Stimulated activated CD4-positive, alpha-beta T cell treated with anti-CD3 and anti-CD28 coated beads, Interleukin-1b, Interleukin-23, amount 100 ng/mL, for 48 hours (primary cell): ENCODE data around the gene THADA.

Experiments used
- DNase-seq: peaks from one replicate; pipeline ENCODE4 v3.0.0-alpha.2; 2020

THADA gene

DNA sequence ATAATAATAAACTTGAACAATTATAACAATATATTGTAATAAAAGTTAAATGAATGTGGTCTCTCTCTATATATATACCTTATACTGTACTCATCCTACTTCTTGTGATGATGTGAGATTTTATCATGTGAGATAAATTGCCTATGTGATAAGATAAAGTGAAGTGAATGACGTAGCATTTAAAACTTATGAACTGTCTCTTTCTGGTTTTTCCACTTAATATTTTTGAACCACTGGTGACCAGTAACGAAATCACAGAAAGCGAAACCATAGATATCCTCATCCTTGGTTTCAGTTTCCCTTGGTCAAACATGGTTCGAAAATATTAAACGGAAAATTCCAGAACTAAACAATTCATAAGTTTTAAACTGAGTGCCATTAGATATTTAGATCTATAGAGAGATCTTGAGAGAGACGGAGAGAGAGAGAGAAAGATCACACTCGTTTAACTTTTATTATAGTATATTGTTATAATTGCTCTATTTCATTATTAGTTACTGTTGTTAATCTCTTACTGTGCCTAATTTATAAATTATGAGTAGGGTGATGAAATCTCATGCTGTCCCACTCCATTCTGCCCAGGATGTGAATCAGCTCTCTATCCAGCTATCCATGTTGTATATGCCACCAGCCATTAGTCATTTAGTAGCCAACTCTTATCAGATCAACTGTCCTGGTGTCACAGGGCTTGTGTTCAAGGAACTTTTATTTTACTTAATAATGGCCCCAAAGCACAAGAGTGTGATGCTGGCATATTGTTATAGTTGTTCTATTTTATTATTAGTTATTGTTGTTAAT, 156.8 kb downstream of the THADA start:
- no peak for DNase-seq

DNA sequence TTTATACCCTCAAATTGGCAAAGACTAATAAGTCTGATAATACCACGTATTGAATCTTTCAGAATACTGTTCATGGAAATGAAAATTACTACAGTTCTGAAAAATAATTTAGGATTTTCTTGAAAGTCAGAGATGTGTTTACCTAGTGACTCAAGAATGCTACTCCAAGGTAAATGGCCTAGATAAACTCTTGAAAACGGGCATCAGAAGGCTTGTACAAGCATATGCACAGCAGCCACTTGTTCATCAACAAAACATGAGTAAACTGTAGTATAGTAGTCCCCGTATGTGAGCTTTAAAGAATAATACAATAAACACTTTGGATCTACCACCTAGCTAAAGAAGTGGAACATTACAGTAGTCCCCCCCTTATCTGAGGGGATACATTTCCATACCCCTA, 157.5 kb downstream of the THADA start:
- DNase-seq, result no peak

DNA sequence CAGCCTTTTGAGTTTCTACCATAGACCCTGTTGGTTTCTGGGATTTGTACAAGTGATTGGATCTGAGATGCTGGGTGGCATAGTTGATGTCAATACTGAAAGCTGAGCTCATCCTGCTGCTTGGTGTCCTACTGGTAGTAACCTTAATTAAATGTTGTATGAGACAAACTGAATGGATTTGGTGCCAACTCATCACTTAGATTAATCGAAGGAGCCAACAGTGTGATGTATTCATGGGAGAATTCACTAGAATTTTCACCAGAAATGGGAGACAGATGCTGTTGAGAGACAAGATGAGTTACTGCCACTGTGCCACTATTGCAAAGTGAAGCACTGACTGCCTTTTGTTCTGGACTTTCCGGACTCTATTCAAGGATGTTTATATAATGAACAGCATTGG, 158.5 kb downstream of the THADA start:
- DNase-seq, result no peak

DNA sequence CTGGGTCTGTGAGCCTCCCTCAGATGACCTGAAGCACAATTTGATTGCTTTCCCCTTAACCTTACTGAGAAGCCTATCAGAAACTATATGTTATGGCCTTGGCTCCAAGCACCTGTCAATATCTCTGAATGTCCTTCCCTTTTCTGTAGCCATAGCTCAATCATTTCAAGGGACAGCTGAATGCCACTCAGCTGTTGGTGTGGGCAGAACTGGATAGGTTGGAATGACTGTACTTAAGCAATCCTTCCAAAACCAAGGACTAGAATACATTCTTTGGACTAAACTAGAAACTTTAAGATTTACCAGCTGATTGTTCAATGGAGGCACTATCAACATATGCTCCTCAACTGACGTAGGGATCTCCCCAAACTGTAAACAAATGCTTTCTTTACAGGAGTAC, 159.4 kb downstream of the THADA start:
- DNase-seq, result no peak

DNA sequence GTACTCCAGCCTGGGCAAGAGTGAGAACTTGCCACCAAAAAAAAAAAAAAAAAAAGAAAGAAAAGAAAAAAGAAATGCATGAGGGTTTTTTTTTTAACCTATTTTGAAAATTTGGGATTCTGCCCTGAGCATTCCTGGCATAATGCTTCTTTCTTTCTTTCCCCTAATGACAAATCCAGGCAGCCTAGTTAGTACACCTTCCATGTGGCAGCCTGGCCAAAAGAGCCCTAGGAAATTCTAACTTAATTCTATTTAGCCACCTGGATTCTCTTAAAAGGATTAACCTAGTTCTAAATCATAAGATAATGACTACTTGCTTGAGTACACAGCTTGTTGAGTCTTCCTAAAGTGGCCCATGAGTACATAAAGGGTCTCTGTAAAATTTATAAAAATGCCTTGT, 160.1 kb downstream of the THADA start:
- DNase-seq, result no peak

DNA sequence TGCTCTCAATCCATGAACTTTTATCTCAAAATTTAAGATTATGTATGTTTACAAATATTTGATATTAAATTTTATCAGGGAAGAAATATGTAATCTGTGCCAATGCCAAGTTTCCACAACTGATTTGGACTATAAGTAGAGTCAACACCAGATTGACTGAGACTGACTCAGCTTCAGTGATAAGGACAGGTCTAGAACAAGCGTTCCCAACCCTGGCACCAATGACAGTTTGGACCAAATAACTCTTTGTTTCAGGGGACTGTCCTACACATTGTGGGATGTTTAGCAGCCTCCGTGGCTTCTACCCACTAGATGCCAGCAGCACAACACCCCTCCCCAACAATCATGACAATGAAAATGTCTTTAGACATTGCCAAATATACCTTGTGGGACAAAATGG, 165.3 kb downstream of the THADA start:
- DNase-seq, result no peak

DNA sequence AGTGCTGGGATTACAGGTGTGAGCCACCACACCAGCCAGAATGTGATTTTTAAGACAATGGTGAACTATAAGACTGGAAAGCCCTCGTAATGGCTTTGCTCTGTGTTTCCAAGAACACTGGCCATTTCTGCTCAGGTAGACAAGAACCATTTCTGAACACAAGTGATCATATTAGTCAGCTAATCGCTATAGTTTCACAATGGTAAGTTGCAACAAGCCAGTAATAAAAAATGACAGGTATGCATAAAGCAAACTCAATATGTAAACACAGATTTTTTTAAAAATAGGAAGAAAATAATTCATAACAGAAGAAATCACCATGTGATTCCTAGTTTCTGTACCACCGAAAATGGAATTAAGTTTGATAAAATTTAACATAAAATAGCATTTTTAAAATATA, 166.5 kb downstream of the THADA start:
- DNase-seq, result no peak

DNA sequence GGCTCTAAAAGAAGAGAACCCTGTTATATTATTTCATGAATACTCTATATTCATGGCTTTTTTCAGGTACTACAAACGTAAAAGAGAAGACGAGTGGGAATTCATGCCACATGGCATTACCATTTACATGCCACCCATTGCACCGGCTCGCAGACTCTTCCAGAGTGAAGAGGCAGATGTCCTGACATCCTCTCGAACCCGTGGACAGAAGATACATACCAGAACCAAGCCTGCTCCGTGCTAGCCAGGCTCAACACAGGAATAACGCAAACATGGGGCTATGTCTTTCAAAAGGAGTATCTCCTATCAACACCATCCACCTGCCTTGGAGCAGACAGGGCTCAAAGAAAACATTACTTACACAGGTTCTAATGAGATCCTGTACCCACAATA, 168.8 kb downstream of the THADA start:
- no peak for DNase-seq

DNA sequence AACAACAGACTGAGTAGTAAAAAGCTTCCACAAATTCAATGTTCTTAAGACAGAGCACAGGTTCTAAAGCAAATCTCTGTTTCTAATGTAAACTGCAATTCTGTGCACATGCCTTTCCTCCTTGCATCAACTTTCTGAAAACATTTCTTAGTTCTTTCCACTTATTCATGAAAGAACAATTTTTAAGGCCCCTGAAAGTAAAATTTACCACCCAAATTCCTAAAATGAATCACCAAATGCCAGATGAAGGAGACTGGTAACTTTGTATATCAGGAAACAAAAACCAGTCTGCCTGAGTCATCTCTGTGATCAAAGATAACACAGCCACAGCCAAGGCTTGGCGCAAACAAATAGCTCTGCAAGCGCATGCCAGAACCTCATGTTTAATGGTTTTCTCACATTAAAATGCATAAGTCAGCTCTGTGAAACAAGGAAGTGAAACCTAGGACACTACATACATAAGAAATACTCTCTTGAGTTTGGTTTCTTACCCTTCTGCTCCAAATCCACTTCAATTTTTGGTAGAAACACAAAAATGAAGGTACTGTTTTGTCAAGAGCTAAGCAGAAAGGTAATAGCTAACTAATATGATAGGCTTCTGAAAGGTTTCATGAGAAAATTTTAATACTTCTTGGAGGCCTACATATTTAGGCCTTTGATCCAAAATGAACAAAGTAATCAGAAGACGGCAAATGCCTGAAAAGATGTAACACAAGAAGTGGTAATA, 169.4 kb downstream of the THADA start:
- DNase-seq, result peak; percentile 79

DNA sequence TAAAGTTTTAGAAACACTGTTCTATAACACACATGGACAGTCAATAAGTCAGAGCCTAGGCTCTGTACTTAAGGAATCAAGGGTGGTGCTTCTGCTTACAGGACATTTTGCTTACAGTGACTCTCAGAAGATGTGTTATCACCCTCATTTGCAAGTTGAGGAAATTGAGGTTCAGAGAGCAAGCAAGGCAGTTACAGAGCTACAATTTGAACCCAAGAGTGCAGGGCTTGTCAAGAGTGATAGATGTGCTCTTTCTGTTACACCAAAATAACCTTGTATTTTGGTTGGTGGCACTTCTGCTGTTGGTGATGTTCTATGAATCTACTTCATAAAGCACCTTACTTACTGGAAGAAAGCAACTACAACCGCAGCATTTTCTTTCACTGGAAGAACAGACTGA, 170.2 kb downstream of the THADA start:
- no peak for DNase-seq

DNA sequence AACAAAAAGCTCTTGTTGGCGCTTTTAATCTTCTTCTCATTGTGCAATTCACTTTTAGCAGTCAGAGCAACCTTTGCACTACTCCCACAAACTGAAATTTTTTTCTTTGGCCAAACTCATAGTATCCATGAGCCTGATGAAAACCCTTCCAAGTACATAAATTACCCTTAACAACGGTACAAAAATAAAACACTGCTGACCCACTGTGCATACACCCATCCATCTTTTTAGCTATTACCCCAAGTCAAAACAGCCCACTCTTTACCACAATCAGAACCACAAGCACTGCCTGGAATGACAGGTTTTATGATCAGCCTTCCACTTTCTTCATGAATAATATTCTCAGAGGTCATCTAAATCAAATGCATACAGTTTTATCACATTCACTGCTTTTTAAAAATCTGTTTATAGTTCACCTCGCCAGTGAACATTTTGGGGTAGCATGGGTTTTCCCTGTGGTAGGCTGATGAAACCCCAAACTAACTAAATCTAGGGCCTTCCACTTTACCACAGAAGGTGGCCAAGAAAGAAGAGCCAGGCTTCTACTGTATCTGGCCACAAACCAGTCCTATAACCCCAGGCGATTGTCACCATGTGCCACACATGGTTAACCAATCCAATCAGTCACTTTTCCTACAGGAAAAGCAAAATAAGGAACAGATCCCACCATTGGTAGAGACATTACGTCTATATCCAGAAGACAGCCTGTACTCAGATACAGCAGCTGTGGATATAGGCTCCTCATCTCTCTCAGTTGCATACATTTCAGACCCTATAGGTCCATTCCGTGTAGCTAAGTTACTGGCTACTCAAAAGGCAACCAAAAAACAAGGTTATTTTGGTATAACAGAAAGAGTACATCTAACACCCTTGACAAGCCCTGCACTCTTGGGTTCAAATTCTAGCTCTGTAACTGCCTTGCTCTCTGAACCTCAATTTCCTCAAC, 171.3 kb downstream of the THADA start:
- DNase-seq, result no peak

DNA sequence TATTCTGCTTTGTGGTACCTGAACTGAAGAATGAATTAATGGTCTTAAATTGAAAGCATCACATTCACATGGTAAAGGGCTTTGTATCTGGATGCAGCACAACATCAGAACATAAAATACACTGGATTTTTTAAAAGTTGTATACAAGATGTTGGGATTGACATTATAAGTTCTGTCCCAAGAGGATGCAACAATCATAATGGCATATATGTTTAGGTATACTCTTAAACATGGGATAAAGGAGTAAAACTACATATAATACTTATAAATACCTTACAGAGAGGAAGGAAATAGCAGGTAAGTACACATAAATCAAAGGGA, 171.9 kb downstream of the THADA start:
- DNase-seq, result no peak

DNA sequence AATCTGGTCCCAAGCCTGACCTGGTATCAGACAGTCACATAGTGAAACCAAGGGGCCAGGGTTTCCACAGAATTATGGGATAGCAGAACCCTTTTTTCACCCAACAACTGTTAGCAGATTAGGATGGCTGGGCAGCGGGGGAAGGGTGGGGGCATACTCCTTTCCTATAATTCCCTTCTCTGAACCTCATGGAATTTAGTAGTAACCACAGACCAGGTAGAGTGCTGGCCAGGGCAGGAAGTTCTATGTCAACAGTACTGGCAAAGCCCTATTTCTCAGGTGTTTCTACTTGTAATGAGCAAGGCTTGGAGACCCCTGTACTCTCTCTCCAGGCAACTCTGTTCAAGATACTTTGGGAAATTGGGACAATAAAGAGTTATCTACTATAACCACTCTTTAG, 174.6 kb downstream of the THADA start:
- no peak for DNase-seq

DNA sequence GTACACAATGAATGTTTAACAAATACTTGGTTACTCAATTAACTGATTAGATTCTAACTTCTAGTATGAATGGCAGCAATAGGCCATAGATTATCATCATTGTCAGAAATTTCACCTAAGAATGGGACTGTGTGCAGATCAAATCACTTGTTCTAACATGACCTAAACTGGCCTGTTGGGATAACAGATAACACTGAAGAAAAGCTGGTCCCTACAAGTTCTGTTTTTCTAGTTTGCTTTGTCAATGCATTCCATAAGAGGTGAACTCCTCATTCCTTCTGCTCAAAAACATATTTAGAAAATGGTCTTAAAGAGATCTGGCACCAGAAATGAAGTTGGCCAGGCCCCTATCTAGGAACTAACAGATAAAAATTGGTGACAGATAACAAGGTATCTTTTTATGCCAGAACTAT, 175.4 kb downstream of the THADA start:
- no peak for DNase-seq

DNA sequence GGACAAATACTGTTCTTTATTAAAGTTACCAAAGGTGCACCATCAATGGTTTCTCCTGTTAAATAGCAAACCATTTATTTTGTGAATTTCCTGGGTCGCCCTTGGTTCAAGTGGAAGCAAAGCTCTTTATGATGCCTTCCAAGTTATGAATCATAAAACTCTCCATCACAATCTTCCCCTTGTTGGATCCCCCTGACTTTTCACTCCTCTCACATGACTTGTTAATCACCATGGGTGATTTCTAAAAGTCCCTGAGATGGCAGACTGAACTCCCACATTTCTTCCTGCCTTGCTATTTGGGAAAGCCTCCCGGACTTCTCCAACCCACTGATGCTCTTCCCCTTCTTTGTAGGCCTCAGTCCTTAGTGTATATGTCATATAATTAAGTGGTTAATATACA, 176.0 kb downstream of the THADA start:
- no peak for DNase-seq

DNA sequence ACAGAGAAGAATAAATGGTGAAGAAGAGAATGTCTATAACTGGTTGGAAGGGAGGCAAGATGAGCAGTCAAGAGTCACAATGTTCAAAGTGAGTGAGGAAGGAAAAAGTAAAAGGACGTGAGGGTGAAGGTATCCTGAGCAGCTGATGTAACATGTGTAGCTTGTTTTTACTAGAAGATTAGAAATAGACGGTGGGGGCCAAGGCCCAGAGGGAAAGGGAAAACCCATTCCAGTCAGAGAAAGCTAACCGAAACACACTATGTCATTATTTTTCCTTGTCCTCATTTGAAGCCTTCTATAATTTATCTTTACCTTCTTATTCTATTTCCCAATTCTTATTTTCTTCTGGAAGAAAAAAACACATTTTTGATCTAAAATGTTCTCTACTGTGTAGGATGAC, 176.6 kb downstream of the THADA start:
- DNase-seq, result no peak

DNA sequence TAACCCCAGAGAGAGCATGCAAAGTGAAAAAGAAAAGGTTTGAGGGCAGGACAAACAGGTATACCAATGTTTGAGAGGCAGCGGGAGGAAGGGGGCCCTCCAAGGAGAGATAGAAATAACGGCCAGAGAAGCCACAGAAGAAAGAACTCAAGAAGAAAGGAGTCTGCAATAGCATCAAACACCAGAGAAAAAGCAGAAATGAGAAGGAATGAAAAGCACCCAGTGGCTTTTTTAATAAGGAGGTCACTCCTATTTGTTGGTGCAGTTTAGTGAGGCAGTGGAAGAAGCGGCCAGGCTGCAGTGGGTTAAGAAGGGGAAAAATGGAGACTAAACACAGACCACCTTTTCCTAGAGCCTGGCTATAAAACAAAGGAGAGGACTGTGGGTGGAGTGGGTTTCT, 177.2 kb downstream of the THADA start:
- DNase-seq, result no peak

DNA sequence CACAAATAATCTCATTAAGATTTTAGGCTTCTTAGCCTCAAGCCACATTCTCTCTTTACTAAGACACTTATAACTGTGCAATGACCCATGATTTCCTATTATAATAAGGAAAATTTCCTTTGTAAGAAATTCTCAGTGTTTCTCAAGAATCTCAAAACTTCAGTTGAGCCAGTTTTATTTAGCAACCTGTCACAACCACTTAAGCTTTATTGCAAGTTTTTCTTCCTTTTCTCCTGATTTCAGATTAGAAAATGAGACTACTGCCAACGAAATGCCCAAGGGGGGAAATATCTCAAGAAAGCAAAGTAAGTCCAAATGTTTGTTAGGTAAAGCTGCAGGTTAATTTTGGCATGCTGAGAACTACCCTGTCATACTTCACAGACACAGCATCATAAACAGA, 178.5 kb downstream of the THADA start:
- DNase-seq, result no peak

DNA sequence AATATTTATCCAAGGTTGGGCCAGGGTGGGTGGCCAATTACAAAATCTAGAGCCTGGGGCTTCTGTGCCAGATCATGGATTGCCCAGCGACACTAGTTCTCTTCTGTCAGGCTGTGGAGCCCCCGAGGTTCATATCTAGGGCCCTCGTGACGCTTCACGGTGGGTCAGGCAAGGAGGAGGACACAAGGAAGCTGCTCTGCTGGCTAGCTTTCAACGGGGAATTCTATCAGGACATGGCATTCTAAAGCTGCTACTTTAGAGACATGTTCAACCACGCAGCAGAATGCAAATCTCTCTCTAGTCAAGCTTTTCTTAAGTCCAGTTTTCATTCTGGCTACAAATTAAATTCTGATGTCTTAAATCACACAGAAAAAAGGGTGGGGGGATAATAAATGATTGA, 180.2 kb downstream of the THADA start:
- DNase-seq, result no peak

DNA sequence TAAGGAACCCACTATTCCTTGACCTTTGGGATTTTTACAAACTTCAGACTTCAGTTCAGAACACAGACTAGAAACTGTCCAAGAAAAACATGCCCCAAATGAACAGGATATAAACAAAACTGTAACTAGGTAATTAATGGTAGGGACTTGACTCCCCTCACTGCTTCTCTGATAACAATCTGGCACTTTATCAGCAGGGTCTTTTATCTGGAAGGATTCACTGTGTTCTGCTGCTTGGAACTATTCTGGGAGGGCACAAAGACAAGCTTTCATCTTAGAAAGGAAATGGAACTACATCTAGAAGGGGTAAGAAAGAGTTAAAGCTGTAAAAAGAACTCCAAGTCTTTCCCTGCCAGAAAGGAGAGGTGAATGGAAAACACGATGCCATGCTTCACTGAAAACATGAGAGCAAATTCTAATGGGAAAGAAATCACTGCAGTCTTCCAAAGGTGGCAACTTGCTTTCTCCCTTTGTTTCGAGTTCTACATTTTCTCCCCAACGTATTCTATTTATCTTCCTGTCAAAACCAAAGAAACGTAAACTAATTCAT, 181.2 kb downstream of the THADA start:
- no peak for DNase-seq

DNA sequence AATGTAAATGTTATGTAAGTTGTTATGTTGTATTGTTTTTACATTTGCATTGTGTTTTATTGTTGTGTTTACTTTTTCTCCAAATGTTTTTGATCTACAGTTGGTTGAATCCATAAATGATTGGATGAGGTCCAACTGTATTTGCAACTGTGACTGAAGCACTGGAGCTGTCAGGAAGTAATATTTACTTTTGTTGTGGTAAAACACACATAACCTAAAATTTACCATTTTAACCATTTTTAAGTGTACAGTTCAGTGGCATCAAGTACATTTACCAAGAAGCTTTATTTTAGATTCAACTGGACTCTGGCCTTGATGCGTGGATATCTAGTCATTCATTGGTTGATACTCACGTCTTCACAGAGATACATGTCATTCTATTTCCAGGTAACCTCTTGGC, 181.8 kb downstream of the THADA start:
- DNase-seq, result no peak

DNA sequence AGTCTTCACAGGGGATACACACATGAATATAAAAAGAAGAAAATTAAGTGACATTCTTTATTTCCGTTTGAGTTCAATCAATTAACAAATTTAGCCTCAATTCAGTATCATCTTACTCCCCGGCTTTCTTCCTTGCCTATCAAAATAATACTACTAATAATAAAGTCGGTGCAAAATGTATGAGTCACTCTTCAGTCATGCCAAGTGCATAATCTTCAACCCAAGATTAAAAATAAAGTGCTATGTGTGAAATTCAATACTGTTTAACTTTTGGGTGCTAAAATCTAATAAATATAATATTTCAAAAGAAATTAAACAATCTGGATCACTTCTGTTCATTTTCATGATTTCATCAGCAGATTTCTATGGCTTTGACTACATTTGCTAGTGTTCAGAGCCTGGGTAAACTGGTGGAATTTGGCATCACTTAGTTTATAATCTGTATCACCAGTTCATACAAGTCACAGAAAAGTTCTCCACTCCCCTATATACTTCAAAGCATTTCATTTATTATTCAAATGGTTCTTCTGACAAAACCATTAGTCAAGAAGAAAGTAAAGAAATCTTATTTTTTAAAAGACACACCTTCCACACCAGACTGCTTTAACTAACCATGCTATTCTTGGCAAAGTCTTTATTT, 183.6 kb downstream of the THADA start:
- DNase-seq, result no peak

DNA sequence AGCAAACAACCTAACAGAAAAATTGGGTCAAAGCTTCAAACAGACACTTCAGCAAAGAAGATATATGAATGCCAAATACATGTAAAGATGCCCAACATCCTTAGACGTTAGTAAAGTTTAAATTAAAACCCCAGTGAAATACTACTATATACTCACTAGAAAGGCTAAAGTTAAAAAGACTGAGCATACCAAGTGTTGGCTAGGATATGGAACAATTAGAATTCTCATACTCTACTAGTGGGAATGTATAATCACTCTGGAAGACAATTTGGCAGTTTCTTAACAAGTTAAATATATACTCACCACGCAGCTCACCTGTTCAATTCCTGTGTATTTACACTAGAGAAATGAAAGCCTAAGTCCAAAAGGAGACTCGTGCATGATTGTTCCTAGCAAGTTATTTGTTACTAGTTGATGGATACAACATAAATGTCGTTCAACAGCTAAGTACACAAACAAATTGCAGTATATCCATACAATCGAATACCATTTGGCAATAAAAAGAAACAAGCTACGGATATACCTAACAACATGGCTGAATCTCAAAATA, 185.7 kb downstream of the THADA start:
- DNase-seq, result no peak
